Activated naive CD4-positive, alpha-beta T cell treated with anti-CD3 and anti-CD28 coated beads, Interleukin-2, amount 50 U/mL, for 72 hours (primary cell): ENCODE results near the gene PRKRIP1. TPM values are rescaled to one million over a fixed set of nuclear protein-coding genes. Genes with fewer than 3 reads are reported as not detected.
"Not testable (repeated sequence)": the region's sequence is repeated elsewhere in the genome, so short reads cannot be mapped to it uniquely, and the experiment has no call there.

Experiments
- ATAC-seq, 2 donors: fragments of 150-1000 bp; cut with Tn5 transposase; 2 replicates each; pipeline ENCODE4 v1.10.0; 2021; ENCODE audit warnings: mild to moderate bottlenecking in 2 of 2, moderate library complexity in 2 of 2
- DNase-seq, 2 donors: peaks; one replicate each; pipeline ENCODE4 v3.0.0; 2021 to 2022; ENCODE audit warnings: low spot score in 2 of 2
- H3K27ac Mint-ChIP-seq, 2 donors: one replicate each; pipeline ENCODE4 v1.8.0; 2022; ENCODE audit warnings: mild to moderate bottlenecking in 2 of 2, mixed read lengths in 2 of 2
- H3K36me3 Mint-ChIP-seq, 2 donors: one replicate each; pipeline ENCODE4 v1.8.0; 2022; ENCODE audit warnings: mixed read lengths in 2 of 2
- H3K9me3 Mint-ChIP-seq, 2 donors: one replicate each; pipeline ENCODE4 v1.8.0; 2022; ENCODE audit warnings: mixed read lengths in 2 of 2
- total RNA-seq, 2 donors: library from RNA; stranded (reverse); gene quantifications; one replicate each; pipeline ENCODE4 v1.2.3, GENCODE V29; 2022

The PRKRIP1 gene
- 10 to 100 TPM; 22.9 to 42.3 TPM for total RNA-seq

GRCh38 chr7:102395873-102396709 lies at the start of gene PRKRIP1:
Gene PRKRIP1, plus strand, starts transcription at chr7:102396363. Its CDS starts 49 bp downstream, at chr7:102396412.
- Mint-ChIP-seq H3K9me3 (no peaks in the 10 kb centered on the region), H3K27ac (peak within 1 kb of the TSS; percentile 94 to 95), H3K36me3 (peaks cover 17 to 35% of the 10 kb centered on the region in 2 donors)
- ATAC-seq (peak; percentile 97 to 98), DNase-seq (peak; percentile 76 to 79)

GRCh38 chr7:102346983-102347382 lies 49.2 kb upstream of the PRKRIP1 start:
- not testable (repeated sequence) for H3K27ac Mint-ChIP-seq, H3K9me3 Mint-ChIP-seq, H3K36me3 Mint-ChIP-seq, ATAC-seq, DNase-seq

GRCh38 chr7:102356344-102356743 lies 39.8 kb upstream of the PRKRIP1 start, which contains the start of gene SPDYE6:
Gene SPDYE6, minus strand, starts transcription at chr7:102356444. Its CDS starts 421 bp downstream, at chr7:102356023.
- H3K36me3 Mint-ChIP-seq, H3K9me3 Mint-ChIP-seq, ATAC-seq, DNase-seq, H3K27ac Mint-ChIP-seq: not testable (repeated sequence)

GRCh38 chr7:102363549-102364393 lies 32.4 kb upstream of the PRKRIP1 start:
- peak overlapping the region; percentile 93 for H3K27ac Mint-ChIP-seq
- ATAC-seq = peak; percentile 97 to 100
- peak; percentile 84 to 93 for DNase-seq

GRCh38 chr7:102364394-102364886 lies 31.7 kb upstream of the PRKRIP1 start:
- peak overlapping the region; percentile 93 for H3K27ac Mint-ChIP-seq
- peak in 1 of 2 donors; percentile 55 for DNase-seq
- not testable (repeated sequence) for H3K9me3 Mint-ChIP-seq, ATAC-seq
- H3K36me3 Mint-ChIP-seq = peaks cover 7 to 21% of the 10 kb centered on the region in 2 donors

More at GRCh38 chr7:102363549-102364393, 32.4 kb upstream of the PRKRIP1 start:
- H3K9me3 Mint-ChIP-seq = not testable (repeated sequence)
- H3K36me3 Mint-ChIP-seq = peaks cover 7 to 21% of the 10 kb centered on the region in 2 donors

- H3K27ac Mint-ChIP-seq = peak overlapping the region in 1 of 2 donors; percentile 36
- H3K36me3 Mint-ChIP-seq = peaks cover 7 to 28% of the 10 kb centered on the region in 2 donors
- DNase-seq, ATAC-seq, H3K9me3 Mint-ChIP-seq: not testable (repeated sequence)
These were observed 30.8 kb upstream of the PRKRIP1 start for GRCh38 chr7:102365390-102365789.

- not testable (repeated sequence) for H3K9me3 Mint-ChIP-seq, H3K27ac Mint-ChIP-seq, ATAC-seq, DNase-seq
- H3K36me3 Mint-ChIP-seq = peaks cover 7 to 39% of the 10 kb centered on the region in 2 donors
These were observed 26.1 kb upstream of the PRKRIP1 start for GRCh38 chr7:102370038-102370437.

GRCh38 chr7:102372796-102373195 lies 23.4 kb upstream of the PRKRIP1 start:
- not testable (repeated sequence) for DNase-seq, H3K9me3 Mint-ChIP-seq, H3K27ac Mint-ChIP-seq, ATAC-seq
- peaks cover 11 to 38% of the 10 kb centered on the region in 2 donors for H3K36me3 Mint-ChIP-seq

- Mint-ChIP-seq H3K9me3 (no peaks in the 10 kb centered on the region), H3K36me3 (peaks cover 9 to 16% of the 10 kb centered on the region in 2 donors), H3K27ac (peak overlapping the region in 1 of 2 donors; percentile 21)
- DNase-seq (no peak), ATAC-seq (no peak)
These were observed 19.1 kb upstream of the PRKRIP1 start for GRCh38 chr7:102376964-102377466.

- not testable (repeated sequence) for H3K9me3 Mint-ChIP-seq, ATAC-seq, H3K27ac Mint-ChIP-seq, DNase-seq
- H3K36me3 Mint-ChIP-seq = peaks cover 9 to 19% of the 10 kb centered on the region in 2 donors
These were observed 15.3 kb upstream of the PRKRIP1 start for GRCh38 chr7:102380837-102381236.

- H3K9me3 Mint-ChIP-seq, DNase-seq, ATAC-seq: not testable (repeated sequence)
- peaks cover 7 to 17% of the 10 kb centered on the region in 2 donors for H3K36me3 Mint-ChIP-seq
- peak overlapping the region; percentile 44 to 79 for H3K27ac Mint-ChIP-seq
These were observed 14.3 kb upstream of the PRKRIP1 start for GRCh38 chr7:102381696-102382425.

- no peaks in the 10 kb centered on the region for H3K9me3 Mint-ChIP-seq
- ATAC-seq = no peak
- H3K36me3 Mint-ChIP-seq = peaks cover 0 to 11% of the 10 kb centered on the region in 2 donors
- DNase-seq = no peak
- peak overlapping the region; percentile 2 to 88 for H3K27ac Mint-ChIP-seq
These were observed 9.1 kb upstream of the PRKRIP1 start for GRCh38 chr7:102387064-102387463.

GRCh38 chr7:102389810-102390209 lies 6.4 kb upstream of the PRKRIP1 start:
- DNase-seq (no peak), ATAC-seq (no peak)
- Mint-ChIP-seq H3K9me3 (no peaks in the 10 kb centered on the region), H3K36me3 (peaks cover 0 to 12% of the 10 kb centered on the region in 2 donors), H3K27ac (peak overlapping the region in 1 of 2 donors; percentile 65)

GRCh38 chr7:102390697-102391484 lies 5.3 kb upstream of the PRKRIP1 start:
- DNase-seq (peak; percentile 72), ATAC-seq (peak; percentile 78 to 89)
- Mint-ChIP-seq H3K36me3 (peaks cover 0 to 8% of the 10 kb centered on the region in 2 donors), H3K27ac (no peak overlapping the region), H3K9me3 (no peaks in the 10 kb centered on the region)

- peaks cover 7 to 18% of the 10 kb centered on the region in 2 donors for H3K36me3 Mint-ChIP-seq
- H3K27ac Mint-ChIP-seq = peak overlapping the region in 1 of 2 donors; percentile 66
- ATAC-seq (no peak), DNase-seq (no peak)
- H3K9me3 Mint-ChIP-seq = no peaks in the 10 kb centered on the region
These were observed 3.8 kb upstream of the PRKRIP1 start for GRCh38 chr7:102392330-102392729.
